ENCODE results near the gene MAP6D1.
A peak's percentile ranks its signal among the peaks of the same experiment; 100 is the strongest.

The MAP6D1 gene

GRCh38 chr3:183769453-183769852, 55.9 kb downstream of the MAP6D1 start:
- no peak for TF ChIP-seq CTCF (IDR thresholded peaks at IDR 0.05; ENCODE audit: borderline replicate concordance, control extremely low read depth, extremely low read depth, insufficient read depth, missing control alignments)
- DNase-seq (ENCODE audit: low spot score): no peak
- in situ Hi-C loops (cut with MboI; ENCODE audit: low sequenced_read_pairs, unreplicated experiment): loop anchor here (10.0 kb wide), 1 partner anchor 305 kb away; no protein-coding TSS in a partner anchor

- TF ChIP-seq CTCF (IDR thresholded peaks at IDR 0.05; ENCODE audit: borderline replicate concordance, control extremely low read depth, extremely low read depth, insufficient read depth, missing control alignments): no peak
- DNase-seq (ENCODE audit: low spot score): no peak
- in situ Hi-C loops (cut with MboI; ENCODE audit: low sequenced_read_pairs, unreplicated experiment): loop anchor here (10.0 kb wide), 1 partner anchor 303 kb away; no protein-coding TSS in a partner anchor
Observed at GRCh38 chr3:183768114-183768513, 57.3 kb downstream of the MAP6D1 start.

GRCh38 chr3:183766745-183767606, 58.4 kb downstream of the MAP6D1 start:
- in situ Hi-C loops (cut with MboI; ENCODE audit: low sequenced_read_pairs, unreplicated experiment): loop anchor here (10.0 kb wide), 1 partner anchor 302 kb away; no protein-coding TSS in a partner anchor
- peak; percentile 64 for TF ChIP-seq CTCF (IDR thresholded peaks at IDR 0.05; ENCODE audit: borderline replicate concordance, control extremely low read depth, extremely low read depth, insufficient read depth, missing control alignments)
- peak; percentile 71 for DNase-seq (ENCODE audit: low spot score)

GRCh38 chr3:183766107-183766506, 59.3 kb downstream of the MAP6D1 start:
- in situ Hi-C loops (cut with MboI; ENCODE audit: low sequenced_read_pairs, unreplicated experiment): loop anchor here (10.0 kb wide), 1 partner anchor 301 kb away; no protein-coding TSS in a partner anchor

More at GRCh38 chr3:183766107-183766506, 59.3 kb downstream of the MAP6D1 start:
- DNase-seq (ENCODE audit: low spot score): no peak
- no peak for TF ChIP-seq CTCF (IDR thresholded peaks at IDR 0.05; ENCODE audit: borderline replicate concordance, control extremely low read depth, extremely low read depth, insufficient read depth, missing control alignments)
